Tibial nerve (tissue), 4 donors: Measurements from ENCODE around the gene MXD3. TPM values are rescaled to one million over a fixed set of nuclear protein-coding genes. Genes with fewer than 3 reads are reported as not detected.

Source experiments
- DNase-seq, 2 donors: peaks; one replicate each; pipeline ENCODE4 v3.0.0-alpha.2; 2019; ENCODE audit warnings: low spot score in 2 of 2
- H3K27ac ChIP-seq, 4 donors: fragments of 200-600 bp; sonication (generic) in 3 of 4; one replicate each; pipeline ENCODE4 v1.5.1; 2017 to 2019; ENCODE audit warnings: mild to moderate bottlenecking in 1 of 4
- H3K27me3 ChIP-seq, 2 donors: fragments of 200-600 bp; sonication (generic) in 1 of 2; one replicate each; pipeline versions ENCODE4 v1.5.1 to v1.6.0; 2017 to 2019
- H3K36me3 ChIP-seq, 3 donors: fragments of 200-600 bp; sonication (generic); one replicate each; pipeline ENCODE4 v1.5.1; 2018 to 2019
- H3K4me1 ChIP-seq, 4 donors: fragments of 200-600 bp; sonication (generic) in 3 of 4; one replicate each; pipeline ENCODE4 v1.5.1; 2017 to 2019
- H3K4me3 ChIP-seq, 4 donors: fragments of 200-600 bp; sonication (generic) in 3 of 4; one replicate each; pipeline ENCODE4 v1.5.1; 2017 to 2019; ENCODE audit warnings: mild to moderate bottlenecking in 1 of 4, moderate library complexity in 1 of 4
- H3K9me3 ChIP-seq, 4 donors: fragments of 200-600 bp; sonication (generic) in 3 of 4; one replicate each; pipeline ENCODE4 v1.5.1; 2017 to 2019
- EP300 ChIP-seq, 2 donors: sonication (generic); formaldehyde crosslinking; IDR thresholded peaks; one replicate each; pipeline ENCODE4 v1.6.1; 2017; ENCODE audit warnings: antibody characterized with exemption in 2 of 2, mild to moderate bottlenecking in 1 of 2
- POLR2A ChIP-seq, 2 donors: fragments of 450-650 bp; IDR thresholded peaks; one replicate each; pipeline ENCODE4 v1.6.1; 2017; ENCODE audit warnings: antibody characterized with exemption in 2 of 2, mild to moderate bottlenecking in 2 of 2, moderate library complexity in 2 of 2
- WGBS, 2 donors: methylation state at CpG; one replicate each; pipeline ENCODE4 v1.1.5; 2018; 5-methylcytosine and 5-hydroxymethylcytosine counted together
- total RNA-seq, 4 donors: library from RNA; depleted of rRNA; stranded (reverse); fragments of >200 nt; gene quantifications; one replicate each; pipeline ENCODE4 v1.1.0, GENCODE V29; 2016
- TF ChIP-seq, protein P1 (sequence below), 5 experiments: fragments of 200-600 bp in 3 of 5; fragments of 450-650 bp in 2 of 5; sonication (generic) in 3 of 5; IDR thresholded peaks; one replicate each; pipeline ENCODE4 v1.5.1; 2016 to 2019; ENCODE audit warnings: antibody characterized with exemption in 5 of 5, mild to moderate bottlenecking in 3 of 5, moderate library complexity in 2 of 5

The MXD3 gene
- total RNA-seq, 4 donors from 2014 or later: 5.2 to 33.9 (median 14.7) TPM

DNA sequence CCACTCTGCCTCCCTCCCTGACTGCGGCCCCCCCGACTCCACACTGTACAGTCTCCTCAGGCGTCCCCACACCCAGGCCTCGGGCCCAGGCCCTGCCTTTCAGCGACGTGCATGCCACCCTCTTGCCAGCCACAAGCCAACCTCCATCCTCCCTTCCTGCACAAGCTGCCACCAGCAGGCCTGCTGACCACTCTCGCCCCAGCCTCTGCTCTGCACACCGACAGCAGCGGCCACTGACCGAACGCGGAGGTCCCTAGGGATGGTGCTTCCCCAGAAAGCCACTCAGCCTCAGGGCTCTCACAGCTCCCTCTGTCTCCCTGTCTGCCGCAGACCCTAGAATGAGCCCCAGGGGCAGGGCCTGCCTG is 21.2 kb upstream of the MXD3 start:
- 85 to 89% methylated on average over 13 of the region's 13 CpGs for WGBS, 2 donors
- no peaks in the 10 kb centered on the region for H3K27me3 ChIP-seq
- no peak for DNase-seq
- no peak overlapping the region for H3K4me3 ChIP-seq
- no peak overlapping the region for H3K27ac ChIP-seq
- peaks cover 6 to 98% (median 32%) of the 10 kb centered on the region in 3 donors for H3K36me3 ChIP-seq
- no peaks in the 10 kb centered on the region for H3K9me3 ChIP-seq
- H3K4me1 ChIP-seq: no peaks in the 10 kb centered on the region
- TF ChIP-seq, protein P1, sequence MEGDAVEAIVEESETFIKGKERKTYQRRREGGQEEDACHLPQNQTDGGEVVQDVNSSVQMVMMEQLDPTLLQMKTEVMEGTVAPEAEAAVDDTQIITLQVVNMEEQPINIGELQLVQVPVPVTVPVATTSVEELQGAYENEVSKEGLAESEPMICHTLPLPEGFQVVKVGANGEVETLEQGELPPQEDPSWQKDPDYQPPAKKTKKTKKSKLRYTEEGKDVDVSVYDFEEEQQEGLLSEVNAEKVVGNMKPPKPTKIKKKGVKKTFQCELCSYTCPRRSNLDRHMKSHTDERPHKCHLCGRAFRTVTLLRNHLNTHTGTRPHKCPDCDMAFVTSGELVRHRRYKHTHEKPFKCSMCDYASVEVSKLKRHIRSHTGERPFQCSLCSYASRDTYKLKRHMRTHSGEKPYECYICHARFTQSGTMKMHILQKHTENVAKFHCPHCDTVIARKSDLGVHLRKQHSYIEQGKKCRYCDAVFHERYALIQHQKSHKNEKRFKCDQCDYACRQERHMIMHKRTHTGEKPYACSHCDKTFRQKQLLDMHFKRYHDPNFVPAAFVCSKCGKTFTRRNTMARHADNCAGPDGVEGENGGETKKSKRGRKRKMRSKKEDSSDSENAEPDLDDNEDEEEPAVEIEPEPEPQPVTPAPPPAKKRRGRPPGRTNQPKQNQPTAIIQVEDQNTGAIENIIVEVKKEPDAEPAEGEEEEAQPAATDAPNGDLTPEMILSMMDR (IDR thresholded peaks at IDR 0.05): no peak
- TF ChIP-seq POLR2A (IDR thresholded peaks at IDR 0.05) (no peak), EP300 (IDR thresholded peaks at IDR 0.05) (no peak)

GRCh38 chr5:177332031-177332895 is 20.6 kb upstream of the MXD3 start:
- peaks cover 6 to 92% (median 32%) of the 10 kb centered on the region in 3 donors for H3K36me3 ChIP-seq
- no peaks in the 10 kb centered on the region for H3K27me3 ChIP-seq
- H3K9me3 ChIP-seq: no peaks in the 10 kb centered on the region
- no peak overlapping the region for H3K4me3 ChIP-seq
- no peak for DNase-seq
- no peak for TF ChIP-seq POLR2A (IDR thresholded peaks at IDR 0.05)
- TF ChIP-seq, protein P1 (IDR thresholded peaks at IDR 0.05): no peak
- no peak for TF ChIP-seq EP300 (IDR thresholded peaks at IDR 0.05)
- H3K27ac ChIP-seq: no peak overlapping the region
- no peaks in the 10 kb centered on the region for H3K4me1 ChIP-seq
- 85% methylated on average over 29 to 35 of the region's 35 CpGs for WGBS, 2 donors

DNA sequence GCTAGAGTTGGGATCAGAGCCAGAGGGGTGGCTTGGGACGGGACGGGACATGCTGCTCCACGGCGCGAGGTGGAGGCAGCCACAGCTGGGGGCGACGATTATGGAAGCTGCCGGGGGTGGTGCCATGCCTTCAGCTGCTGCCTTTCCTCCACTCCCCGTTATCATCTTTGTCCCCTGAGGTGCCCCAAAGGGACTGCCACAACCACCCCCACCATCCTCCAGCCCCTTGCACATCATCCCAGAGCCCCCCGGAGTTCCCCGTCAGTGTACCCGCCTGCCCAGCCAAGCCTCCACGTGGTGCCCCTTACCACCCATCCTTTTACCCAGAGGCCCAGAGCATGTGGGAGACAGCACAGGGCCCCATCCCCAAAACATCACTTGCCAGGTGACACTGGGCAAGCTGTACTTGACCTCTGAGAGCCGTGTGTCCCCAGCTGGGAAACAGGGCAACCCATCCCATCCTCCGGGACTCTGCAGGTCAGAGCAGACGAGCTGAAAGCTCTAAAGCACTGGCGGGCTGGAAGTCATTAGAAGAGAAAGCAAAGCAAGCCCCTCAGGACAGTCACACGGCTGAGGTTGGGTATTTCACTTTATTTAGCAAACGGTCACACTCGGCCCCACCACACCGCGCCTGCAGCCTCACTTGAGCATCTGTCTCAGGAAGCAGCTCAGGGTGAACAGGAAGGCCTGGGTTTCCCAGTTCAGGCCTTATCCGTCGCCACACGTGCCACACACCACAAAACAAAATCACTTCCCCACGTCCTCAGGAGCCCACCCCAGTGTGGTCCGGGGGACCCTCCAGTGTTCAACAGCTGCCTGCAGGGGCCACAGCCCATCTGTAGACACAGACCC is 19.5 kb upstream of the MXD3 start:
- 79 to 82% methylated on average over 27 of the region's 27 CpGs for WGBS, 2 donors
- DNase-seq: no peak
- Histone ChIP-seq H3K27me3 (no peaks in the 10 kb centered on the region), H3K27ac (no peak overlapping the region), H3K4me1 (no peaks in the 10 kb centered on the region), H3K9me3 (no peaks in the 10 kb centered on the region), H3K4me3 (no peak overlapping the region), H3K36me3 (peaks cover 6 to 83% (median 24%) of the 10 kb centered on the region in 3 donors)
- TF ChIP-seq POLR2A (IDR thresholded peaks at IDR 0.05) (no peak), EP300 (IDR thresholded peaks at IDR 0.05) (no peak)
- TF ChIP-seq, protein P1 (IDR thresholded peaks at IDR 0.05): no peak

GRCh38 chr5:177329883-177330282 is 18.2 kb upstream of the MXD3 start:
- no peak overlapping the region for H3K4me3 ChIP-seq
- TF ChIP-seq EP300 (IDR thresholded peaks at IDR 0.05) (no peak), POLR2A (IDR thresholded peaks at IDR 0.05) (no peak)
- TF ChIP-seq, protein P1 (IDR thresholded peaks at IDR 0.05): no peak
- H3K9me3 ChIP-seq: no peaks in the 10 kb centered on the region
- no peak for DNase-seq
- H3K27me3 ChIP-seq: no peaks in the 10 kb centered on the region
- WGBS, 2 donors: 90 to 95% methylated on average over 3 to 6 of the region's 6 CpGs
- no peaks in the 10 kb centered on the region for H3K4me1 ChIP-seq
- H3K27ac ChIP-seq: no peak overlapping the region
- H3K36me3 ChIP-seq: peaks cover 6 to 75% (median 18%) of the 10 kb centered on the region in 3 donors
